GM18498 (cell line): Measurements from ENCODE around the gene EIF2B2.

Experiments
- ATAC-seq: cut with Tn5 transposase; IDR thresholded peaks from one replicate; pipeline ENCODE4 v1.9.1; 2021; ENCODE audit warnings: mild to moderate bottlenecking, moderate library complexity; ENCODE audit not compliant: unreplicated experiment

The EIF2B2 gene

GRCh38 chr14:74973905-74974363, 28.8 kb upstream of the EIF2B2 start:
- ATAC-seq: no peak

GRCh38 chr14:74974364-74975058, 28.2 kb upstream of the EIF2B2 start:
- ATAC-seq: no peak

GRCh38 chr14:74975059-74975810, 27.5 kb upstream of the EIF2B2 start:
- ATAC-seq: no peak

GRCh38 chr14:74976264-74977113, 26.2 kb upstream of the EIF2B2 start:
- no peak for ATAC-seq

- ATAC-seq: no peak
Measured at GRCh38 chr14:74977164-74977900, 25.4 kb upstream of the EIF2B2 start.

GRCh38 chr14:74977901-74978385, 24.8 kb upstream of the EIF2B2 start:
- ATAC-seq: no peak

DNA sequence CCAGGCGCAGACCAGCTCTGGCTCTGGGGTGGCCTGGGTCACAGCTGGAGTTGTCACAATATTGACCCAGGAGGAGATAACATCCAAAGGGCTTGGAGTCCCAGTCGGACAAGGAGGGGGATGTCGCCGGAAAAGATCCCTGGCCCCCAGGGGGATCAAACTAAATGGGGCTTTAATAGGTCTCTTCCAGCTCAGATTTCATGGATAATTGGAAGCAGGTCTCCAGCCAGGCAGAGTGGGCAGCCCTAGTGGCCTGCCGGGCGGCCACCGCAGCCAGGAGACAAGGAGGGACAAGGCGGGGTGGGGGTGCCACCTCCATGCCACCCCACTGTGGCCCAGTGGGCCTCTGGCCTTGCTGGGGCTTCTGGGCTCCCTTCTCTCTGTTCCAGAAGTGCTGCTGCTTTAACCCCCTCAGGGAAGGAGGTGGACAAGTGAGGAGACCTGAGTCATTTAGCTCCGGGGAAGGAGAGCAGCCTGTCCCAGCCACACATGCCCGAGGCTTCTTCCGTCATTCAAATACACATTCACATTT, 24.2 kb upstream of the EIF2B2 start:
- ATAC-seq: no peak

- ATAC-seq: no peak
Measured at GRCh38 chr14:74979029-74979428, 23.7 kb upstream of the EIF2B2 start.

DNA sequence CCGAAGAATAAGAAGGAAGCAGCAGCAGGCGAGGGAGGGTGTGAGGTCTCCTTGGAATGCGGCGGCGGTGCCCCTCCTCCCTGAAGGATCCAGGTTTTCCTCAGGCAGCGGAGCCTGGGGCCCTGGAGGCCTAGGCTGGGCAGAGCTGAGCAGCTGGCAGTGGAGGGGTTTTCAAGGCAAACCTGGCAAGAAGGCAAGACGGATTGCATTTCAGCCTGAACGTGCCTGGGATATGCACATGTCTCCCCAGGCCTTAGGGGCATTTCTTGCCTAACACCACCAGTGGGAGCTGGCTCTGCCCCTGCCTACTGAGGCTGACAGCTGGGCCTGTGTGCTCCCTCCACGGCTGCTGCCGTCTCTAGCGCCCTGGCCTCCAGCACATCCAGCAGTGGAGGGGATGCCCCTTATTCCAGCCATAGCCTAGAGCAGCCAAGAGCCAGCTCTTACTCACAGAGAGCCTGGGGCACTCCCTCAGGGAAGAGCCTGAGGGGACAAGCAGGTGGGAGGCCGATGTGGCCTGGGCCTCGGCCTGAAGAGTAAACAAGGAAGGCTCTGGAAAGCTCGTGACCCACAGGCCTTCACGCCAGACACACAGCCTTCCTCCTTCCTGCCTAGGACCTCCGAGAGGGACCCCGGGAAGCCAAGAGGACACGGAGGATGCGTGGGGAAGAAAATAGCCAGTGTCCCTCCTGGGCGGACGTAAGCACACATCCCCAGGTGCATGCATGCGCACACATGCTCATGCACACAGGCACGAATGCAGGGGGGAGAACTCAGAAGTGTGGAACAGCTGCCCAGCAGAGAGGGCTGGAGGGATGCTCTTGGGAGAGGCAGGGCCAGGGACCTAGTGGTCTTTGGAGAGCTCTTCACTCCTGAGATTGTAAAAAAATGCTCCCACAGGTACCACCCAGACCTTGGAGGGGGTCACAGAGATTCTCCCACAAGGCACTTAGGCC, 23.0 kb upstream of the EIF2B2 start:
- no peak for ATAC-seq

DNA sequence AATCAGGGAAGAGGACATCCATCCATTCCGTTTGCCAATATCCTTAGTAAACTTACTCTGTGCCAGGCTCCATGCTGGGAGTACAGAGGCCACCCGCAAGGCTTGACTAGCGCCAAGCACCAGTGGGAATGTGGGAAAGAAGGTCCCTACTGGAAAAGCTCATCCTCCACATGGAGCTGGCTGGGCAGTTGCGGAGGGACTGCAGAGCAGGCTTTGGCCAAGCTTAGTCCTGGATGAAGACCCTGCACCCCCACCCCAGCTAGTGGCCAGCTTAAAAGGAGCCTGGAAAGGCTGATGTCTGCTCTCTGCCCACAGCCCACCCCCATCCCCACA, 22.4 kb upstream of the EIF2B2 start:
- no peak for ATAC-seq

DNA sequence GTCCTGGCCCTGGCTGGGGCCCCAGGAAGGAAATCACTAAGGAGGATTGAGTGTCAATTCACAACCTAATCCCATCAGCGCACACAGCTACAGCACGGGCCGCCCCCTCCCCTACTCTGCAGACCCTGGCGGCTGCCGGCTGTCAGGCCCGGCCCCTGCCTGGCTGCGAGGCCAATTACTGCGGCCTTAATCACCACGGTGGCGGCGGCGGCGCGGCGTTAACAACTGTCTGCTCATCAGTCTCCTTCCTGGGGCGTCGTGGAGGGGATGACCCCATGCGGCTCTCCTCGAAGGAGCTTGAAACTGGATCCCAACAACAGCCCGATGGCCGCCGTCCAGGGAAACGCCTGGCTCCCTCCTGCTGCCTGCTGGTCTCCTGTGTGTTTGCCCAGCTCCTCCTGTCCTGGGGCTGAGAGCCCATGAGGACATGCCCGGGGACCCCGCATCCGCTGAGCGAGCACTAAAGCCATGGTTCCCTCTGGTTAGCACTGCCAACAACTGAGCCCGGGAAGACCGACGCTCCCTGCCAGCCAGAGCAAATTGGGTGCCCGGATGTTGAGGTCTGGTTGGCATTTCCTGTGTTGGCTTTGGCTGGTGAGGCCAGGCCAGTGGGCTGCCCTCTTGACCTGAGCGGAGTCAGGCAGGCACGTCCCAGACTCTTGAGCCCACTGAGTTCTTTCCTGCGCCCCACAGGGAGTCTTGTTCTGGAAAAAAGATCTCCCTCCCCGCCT, 21.8 kb upstream of the EIF2B2 start:
- no peak for ATAC-seq

DNA sequence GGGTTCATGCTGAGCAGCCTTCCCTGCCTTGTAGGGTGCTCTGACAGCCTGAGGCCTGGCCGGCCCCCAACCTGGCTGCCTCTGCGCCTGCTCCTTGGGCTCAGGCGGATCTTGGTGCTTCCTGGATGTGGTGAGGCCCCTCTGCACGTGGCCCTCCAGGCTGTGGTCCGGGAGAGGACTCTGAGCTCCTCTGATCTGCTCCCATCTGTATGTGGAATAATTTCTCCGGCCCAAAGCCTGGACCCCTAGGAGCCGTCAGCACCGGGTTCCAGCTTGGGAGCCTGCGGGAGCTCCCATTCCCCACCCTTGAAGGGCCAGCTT, 21.3 kb upstream of the EIF2B2 start:
- ATAC-seq: no peak

- ATAC-seq: no peak
Measured at GRCh38 chr14:74981833-74982232, 20.9 kb upstream of the EIF2B2 start.

GRCh38 chr14:74982661-74983060, 20.1 kb upstream of the EIF2B2 start:
- ATAC-seq: no peak

DNA sequence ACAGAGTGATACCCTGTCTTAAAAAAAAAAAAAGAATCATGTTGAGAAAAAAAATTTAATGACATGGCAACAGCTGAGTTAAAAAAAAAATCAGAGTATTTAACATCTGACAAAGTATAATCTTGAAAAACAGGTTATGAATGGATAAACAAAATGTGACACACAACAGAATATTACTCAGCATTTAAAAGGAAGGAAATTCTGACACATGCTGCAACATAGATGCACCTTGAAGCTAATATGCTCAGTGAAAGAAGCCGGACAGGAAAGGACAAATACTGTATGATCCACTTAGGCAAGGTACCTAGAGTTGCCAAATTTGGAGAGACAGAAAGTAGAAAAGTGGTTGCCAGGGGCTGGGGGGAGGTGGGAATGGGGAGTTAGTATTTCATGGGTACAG, 19.4 kb upstream of the EIF2B2 start:
- ATAC-seq: no peak

DNA sequence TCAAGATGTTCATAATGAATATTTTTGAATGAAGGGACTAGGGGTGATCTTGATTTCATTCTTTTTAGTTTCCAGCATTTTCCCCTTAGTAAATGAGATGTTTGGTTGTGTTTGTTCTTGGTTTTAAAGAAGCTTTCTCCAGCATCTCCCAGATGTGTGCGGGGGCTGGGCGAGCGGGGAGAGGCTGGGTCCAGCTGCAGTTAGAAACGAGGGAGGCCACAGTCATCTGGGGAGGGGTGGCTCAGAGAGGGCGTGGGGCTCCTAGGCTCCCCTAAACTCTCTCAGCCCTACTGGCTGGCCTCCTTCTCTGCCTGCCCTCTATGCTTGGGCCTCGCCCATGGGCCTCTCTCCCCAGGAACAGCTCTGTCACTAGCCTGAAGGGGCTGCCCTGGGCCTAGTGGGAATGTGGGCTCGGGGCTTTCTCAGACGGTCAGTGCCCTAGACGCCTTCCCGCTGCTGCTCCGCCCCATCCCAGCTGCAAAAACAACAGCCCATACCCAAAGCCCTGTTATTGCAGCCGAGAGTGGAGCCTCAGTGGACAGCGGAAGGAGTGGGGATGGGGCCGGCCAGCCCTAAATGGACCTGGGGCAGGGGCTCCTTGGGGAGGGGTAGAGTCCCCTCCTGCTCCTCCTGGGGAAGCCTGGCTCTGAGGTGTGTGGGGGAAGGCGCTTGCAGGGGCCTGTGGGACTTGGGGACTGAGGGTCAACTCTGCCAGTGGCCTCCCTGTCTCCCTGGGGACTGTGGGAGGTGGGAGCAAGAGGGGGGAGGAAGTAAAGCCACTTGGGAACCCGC, 18.3 kb upstream of the EIF2B2 start:
- ATAC-seq: no peak

DNA sequence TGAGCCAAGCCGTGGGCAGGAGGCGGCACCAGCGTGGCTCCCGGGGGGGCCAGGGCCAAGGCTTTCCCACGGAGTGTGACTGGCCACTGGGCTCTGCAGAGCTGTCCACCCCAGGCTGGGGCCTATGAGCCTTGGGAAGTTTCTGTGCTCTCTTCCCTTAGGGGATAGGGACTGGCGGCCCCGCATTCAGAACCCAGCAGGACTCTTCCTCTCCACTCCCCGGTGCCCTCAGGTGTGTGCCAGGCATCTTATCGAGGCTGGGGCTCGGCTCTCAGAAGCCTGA, 17.8 kb upstream of the EIF2B2 start:
- ATAC-seq: no peak

DNA sequence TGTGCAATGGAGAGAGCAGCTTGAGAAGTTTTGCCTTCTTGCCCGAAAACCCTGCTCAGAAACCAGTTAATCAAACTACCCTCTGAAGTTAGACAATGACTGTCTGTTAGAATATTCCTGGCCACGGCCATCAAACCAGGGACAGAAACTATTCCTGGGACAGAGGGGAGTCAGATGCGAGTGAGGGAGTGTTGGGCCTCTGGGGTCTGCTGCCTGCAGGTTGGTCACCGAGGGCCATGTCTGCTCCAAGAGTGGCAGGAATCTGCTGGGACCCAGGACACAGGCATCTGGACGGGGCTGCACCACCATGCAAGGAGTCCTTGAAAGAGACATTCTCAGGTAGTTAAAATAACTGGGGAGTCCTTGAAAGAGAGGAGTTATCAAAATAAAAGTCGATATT, 16.9 kb upstream of the EIF2B2 start:
- ATAC-seq: no peak
